A549 (cell line): ENCODE data around the gene LY86. TPM values are rescaled to one million over a fixed set of nuclear protein-coding genes. Genes with fewer than 3 reads are reported as not detected.

ENCODE experiments used
- ATAC-seq, 2 experiments: fragments of 200-7000 bp in 1 of 2; fragments of >200 bp in 1 of 2; cut with Nextera tagmentation in 1 of 2; cut with Tn5 transposase in 1 of 2; 3 replicates each; pipeline versions ENCODE4 v1.8.0 to v1.9.1; 2018 to 2020; ENCODE audit warnings: mild to moderate bottlenecking in 1 of 2, moderate library complexity in 1 of 2
- CTCF ChIA-PET: fragments of 300-600 bp; sonication (Branson Sonifier 250); formaldehyde crosslinking; extraction: SDS; loops from one replicate; lab custom pipeline; 2021; ENCODE audit warnings: antibody characterized with exemption, inconsistent platforms; lab: Yijun Ruan, JAX
- POLR2A ChIA-PET: fragments of 350-600 bp; formaldehyde crosslinking; extraction: SDS; loops from one replicate; lab custom pipeline; 2021; ENCODE audit warnings: antibody characterized with exemption, inconsistent platforms; lab: Yijun Ruan, JAX
- DNase-seq, 2 experiments: peaks; one replicate each; pipeline versions ENCODE4 v3.0.0 to v3.0.0-alpha.2; 2011 to 2016; ENCODE audit warnings: low read depth in 1 of 2, low spot score in 1 of 2
- FAIRE-seq: peaks from 2 replicates; lab custom pipeline; 2011; peaks lifted over from hg19 to GRCh38; lab: Jason Lieb, UNC
- H3K27ac ChIP-seq, 2 experiments: fragments of >200 bp; sonication (Bioruptor Twin); formaldehyde crosslinking; 3 replicates each; pipeline ENCODE4 v1.5.1; 2016 to 2017
- H3K4me1 ChIP-seq: fragments of >200 bp; sonication (Bioruptor Twin); formaldehyde crosslinking; 3 replicates; pipeline ENCODE4 v1.6.1; 2016
- H3K4me2 ChIP-seq: fragments of >200 bp; sonication (Bioruptor Twin); formaldehyde crosslinking; 3 replicates; pipeline ENCODE4 v1.6.1; 2016
- H3K4me3 ChIP-seq: fragments of >200 bp; sonication (Bioruptor Twin); formaldehyde crosslinking; 3 replicates; pipeline ENCODE4 v1.5.1; 2016
- H3K9me3 ChIP-seq: fragments of >200 bp; sonication (Bioruptor Twin); formaldehyde crosslinking; 3 replicates; pipeline ENCODE4 v1.6.1; 2016
- CBX2 ChIP-seq: fragments of 200-600 bp; sonication (generic); IDR thresholded peaks from 2 replicates; pipeline ENCODE4 v1.6.1; 2016; ENCODE audit warnings: low read depth, mild to moderate bottlenecking, borderline replicate concordance
- CBX8 ChIP-seq: fragments of 200-600 bp; sonication (generic); IDR thresholded peaks from 2 replicates; pipeline ENCODE4 v1.6.1; 2016
- CHD4 ChIP-seq: fragments of 200-600 bp; sonication (generic); IDR thresholded peaks from 2 replicates; pipeline ENCODE4 v1.6.1; 2016; ENCODE audit warnings: antibody characterized with exemption, mild to moderate bottlenecking, borderline replicate concordance
- FOSL2 ChIP-seq, 2 experiments: fragments of 450-650 bp in 1 of 2; fragments of >200 bp in 1 of 2; sonication (Bioruptor Twin) in 1 of 2; formaldehyde crosslinking; IDR thresholded peaks; 2 replicates each; pipeline versions ENCODE4 v1.5.0 to v1.6.1; 2016 to 2020; ENCODE audit warnings: mild to moderate bottlenecking in 1 of 2, moderate library complexity in 1 of 2
- FOXS1 ChIP-seq: fragments of 250-450 bp; sonication (Bioruptor Pico); IDR thresholded peaks from 2 replicates; pipeline ENCODE4 v1.5.0; 2020; ENCODE audit warnings: mild to moderate bottlenecking, moderate library complexity
- GATA3 ChIP-seq: IDR thresholded peaks from 2 replicates; pipeline ENCODE4 v1.6.1; 2012; ENCODE audit warnings: borderline replicate concordance
- HDAC2 ChIP-seq: fragments of 200-600 bp; sonication (generic); IDR thresholded peaks from 2 replicates; pipeline ENCODE4 v1.6.1; 2016
- HOXB13 ChIP-seq: fragments of 250-450 bp; sonication (Bioruptor Pico); IDR thresholded peaks from 2 replicates; pipeline ENCODE4 v1.5.0; 2020; ENCODE audit warnings: low read depth, mild to moderate bottlenecking, moderate library complexity
- HOXB5 ChIP-seq: fragments of 250-450 bp; sonication (Bioruptor Pico); IDR thresholded peaks from 2 replicates; pipeline ENCODE4 v1.5.0; 2020; ENCODE audit warnings: mild to moderate bottlenecking, moderate library complexity
- JUNB ChIP-seq: fragments of >200 bp; sonication (Bioruptor Twin); formaldehyde crosslinking; IDR thresholded peaks from 2 replicates; pipeline ENCODE4 v1.6.1; 2016
- KDM1A ChIP-seq: fragments of 200-600 bp; sonication (generic); IDR thresholded peaks from 2 replicates; pipeline ENCODE4 v1.6.1; 2016; ENCODE audit warnings: low read depth, mild to moderate bottlenecking
- MAFK ChIP-seq: fragments of 450-650 bp; IDR thresholded peaks from 2 replicates; pipeline ENCODE4 v1.6.1; 2014; ENCODE audit not compliant: partially characterized antibody
- NPAS2 ChIP-seq: fragments of 250-450 bp; sonication (Bioruptor Pico); IDR thresholded peaks from 2 replicates; pipeline ENCODE4 v1.8.0; 2022; ENCODE audit warnings: mild to moderate bottlenecking, moderate library complexity, borderline replicate concordance
- PHF8 ChIP-seq: fragments of 200-600 bp; sonication (generic); IDR thresholded peaks from 2 replicates; pipeline ENCODE4 v1.6.1; 2016; ENCODE audit warnings: low read depth, mild to moderate bottlenecking, antibody characterized with exemption, moderate library complexity, borderline replicate concordance
- RCOR1 ChIP-seq: fragments of 150-350 bp; IDR thresholded peaks from 2 replicates; pipeline ENCODE4 v1.6.1; 2014; ENCODE audit warnings: antibody characterized with exemption, low read length, low read depth
- RFX5 ChIP-seq: fragments of 450-650 bp; IDR thresholded peaks from 2 replicates; pipeline ENCODE4 v1.7.1; 2014; ENCODE audit warnings: antibody characterized with exemption, mild to moderate bottlenecking, moderate library complexity
- RNF2 ChIP-seq: fragments of 200-600 bp; sonication (generic); IDR thresholded peaks from 2 replicates; pipeline ENCODE4 v1.6.1; 2016; ENCODE audit warnings: low read depth, mild to moderate bottlenecking, antibody characterized with exemption, moderate library complexity, borderline replicate concordance
- SMC3 ChIP-seq: fragments of >200 bp; sonication (Bioruptor Twin); formaldehyde crosslinking; IDR thresholded peaks from 3 replicates; pipeline ENCODE4 v1.6.1; 2018; ENCODE audit warnings: inconsistent platforms
- ZC3H11A ChIP-seq: fragments of 450-650 bp; IDR thresholded peaks from 2 replicates; pipeline ENCODE4 v1.6.1; 2014; ENCODE audit warnings: antibody characterized with exemption, mild to moderate bottlenecking
- WGBS: methylation state at CpG from one replicate; pipeline ENCODE4 v1.1.6; 2017; ENCODE audit errors: missing lambda C conversion rate; 5-methylcytosine and 5-hydroxymethylcytosine counted together
- polyA plus RNA-seq, 4 experiments: library from polyadenylated mRNA; depleted of rRNA in 3 of 4; stranded (reverse); fragments of >200 nt; fragmentation: RNase III in 1 of 4; extraction: RNeasy Plus Mini Kit Qiagen cat#74134 plus additional on column Dnase treatment in 1 of 4; gene quantifications; 2 replicates in 3 of 4; 3 replicates in 1 of 4; pipeline ENCODE4 v1.2.3, GENCODE V29; 2011 to 2017
- TF ChIP-seq, protein P1 (sequence below): fragments of >200 bp; sonication (Bioruptor Twin); formaldehyde crosslinking; IDR thresholded peaks from 3 replicates; pipeline ENCODE4 v1.6.1; 2016
- TF ChIP-seq, protein P2 (sequence below): fragments of 250-450 bp; sonication (Bioruptor Pico); IDR thresholded peaks from 2 replicates; pipeline ENCODE4 v1.5.0; 2021; ENCODE audit warnings: mild to moderate bottlenecking, moderate library complexity, borderline replicate concordance
- TF ChIP-seq, protein P3 (sequence below): fragments of 450-650 bp; IDR thresholded peaks from 2 replicates; pipeline ENCODE4 v1.6.1; 2014; ENCODE audit warnings: antibody characterized with exemption
- TF ChIP-seq, protein P4 (sequence below): fragments of 250-450 bp; sonication (Bioruptor Pico); IDR thresholded peaks from 2 replicates; pipeline ENCODE4 v1.5.0; 2020; ENCODE audit warnings: low read depth, mild to moderate bottlenecking, moderate library complexity
- TF ChIP-seq, protein P5 (sequence below): IDR thresholded peaks from 2 replicates; pipeline ENCODE4 v1.6.1; 2012
- TF ChIP-seq, protein P6 (sequence below): fragments of >200 bp; sonication (Bioruptor Twin); formaldehyde crosslinking; IDR thresholded peaks from 2 replicates; pipeline ENCODE4 v1.6.1; 2016

Gene LY86
- polyA plus RNA-seq, 2 of the 4 experiments (the other 2 are of a cell fraction): not detected

DNA sequence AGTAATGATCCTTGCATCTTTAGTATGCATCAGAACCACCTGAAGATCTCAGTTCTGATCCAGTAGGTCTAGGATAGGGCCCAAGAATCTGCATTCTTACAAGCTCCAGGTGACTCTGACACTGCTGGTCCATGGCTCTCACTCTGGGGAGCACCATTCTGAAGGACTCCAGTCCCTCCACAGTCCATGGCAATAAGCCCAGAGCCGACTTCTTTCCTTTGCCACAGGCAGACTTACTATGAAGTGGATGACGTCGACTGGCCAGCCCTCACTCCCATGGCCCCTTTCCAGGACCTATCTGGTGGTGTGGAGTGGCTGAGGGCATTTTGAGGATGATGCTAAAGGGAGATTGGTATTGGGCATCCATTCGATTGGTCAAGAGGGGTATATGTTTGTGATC is 21.8 kb upstream of the LY86 start:
- no peak overlapping the region for H3K4me2 ChIP-seq
- TF ChIP-seq CBX2 (no peak), HOXB5 (no peak), FOXS1 (CRISPR knock-in tag) (no peak), NPAS2 (no peak), CHD4 (no peak), RCOR1 (no peak), JUNB (no peak), MAFK (no peak), KDM1A (no peak), HDAC2 (no peak), FOSL2 (IDR thresholded peaks at IDR 0.05) (no peak), FOSL2 (CRISPR knock-in tag; IDR thresholded peaks at IDR 0.05) (no peak), RFX5 (no peak), ZC3H11A (no peak)
- TF ChIP-seq, protein P1, sequence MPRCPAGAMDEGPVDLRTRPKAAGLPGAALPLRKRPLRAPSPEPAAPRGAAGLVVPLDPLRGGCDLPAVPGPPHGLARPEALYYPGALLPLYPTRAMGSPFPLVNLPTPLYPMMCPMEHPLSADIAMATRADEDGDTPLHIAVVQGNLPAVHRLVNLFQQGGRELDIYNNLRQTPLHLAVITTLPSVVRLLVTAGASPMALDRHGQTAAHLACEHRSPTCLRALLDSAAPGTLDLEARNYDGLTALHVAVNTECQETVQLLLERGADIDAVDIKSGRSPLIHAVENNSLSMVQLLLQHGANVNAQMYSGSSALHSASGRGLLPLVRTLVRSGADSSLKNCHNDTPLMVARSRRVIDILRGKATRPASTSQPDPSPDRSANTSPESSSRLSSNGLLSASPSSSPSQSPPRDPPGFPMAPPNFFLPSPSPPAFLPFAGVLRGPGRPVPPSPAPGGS: no peak
- TF ChIP-seq, protein P2, sequence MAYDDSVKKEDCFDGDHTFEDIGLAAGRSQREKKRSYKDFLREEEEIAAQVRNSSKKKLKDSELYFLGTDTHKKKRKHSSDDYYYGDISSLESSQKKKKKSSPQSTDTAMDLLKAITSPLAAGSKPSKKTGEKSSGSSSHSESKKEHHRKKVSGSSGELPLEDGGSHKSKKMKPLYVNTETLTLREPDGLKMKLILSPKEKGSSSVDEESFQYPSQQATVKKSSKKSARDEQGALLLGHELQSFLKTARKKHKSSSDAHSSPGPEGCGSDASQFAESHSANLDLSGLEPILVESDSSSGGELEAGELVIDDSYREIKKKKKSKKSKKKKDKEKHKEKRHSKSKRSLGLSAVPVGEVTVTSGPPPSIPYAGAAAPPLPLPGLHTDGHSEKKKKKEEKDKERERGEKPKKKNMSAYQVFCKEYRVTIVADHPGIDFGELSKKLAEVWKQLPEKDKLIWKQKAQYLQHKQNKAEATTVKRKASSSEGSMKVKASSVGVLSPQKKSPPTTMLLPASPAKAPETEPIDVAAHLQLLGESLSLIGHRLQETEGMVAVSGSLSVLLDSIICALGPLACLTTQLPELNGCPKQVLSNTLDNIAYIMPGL (CRISPR knock-in tag): no peak
- TF ChIP-seq, protein P3, sequence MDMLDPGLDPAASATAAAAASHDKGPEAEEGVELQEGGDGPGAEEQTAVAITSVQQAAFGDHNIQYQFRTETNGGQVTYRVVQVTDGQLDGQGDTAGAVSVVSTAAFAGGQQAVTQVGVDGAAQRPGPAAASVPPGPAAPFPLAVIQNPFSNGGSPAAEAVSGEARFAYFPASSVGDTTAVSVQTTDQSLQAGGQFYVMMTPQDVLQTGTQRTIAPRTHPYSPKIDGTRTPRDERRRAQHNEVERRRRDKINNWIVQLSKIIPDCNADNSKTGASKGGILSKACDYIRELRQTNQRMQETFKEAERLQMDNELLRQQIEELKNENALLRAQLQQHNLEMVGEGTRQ: no peak
- TF ChIP-seq, protein P4, sequence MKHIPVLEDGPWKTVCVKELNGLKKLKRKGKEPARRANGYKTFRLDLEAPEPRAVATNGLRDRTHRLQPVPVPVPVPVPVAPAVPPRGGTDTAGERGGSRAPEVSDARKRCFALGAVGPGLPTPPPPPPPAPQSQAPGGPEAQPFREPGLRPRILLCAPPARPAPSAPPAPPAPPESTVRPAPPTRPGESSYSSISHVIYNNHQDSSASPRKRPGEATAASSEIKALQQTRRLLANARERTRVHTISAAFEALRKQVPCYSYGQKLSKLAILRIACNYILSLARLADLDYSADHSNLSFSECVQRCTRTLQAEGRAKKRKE (CRISPR knock-in tag): no peak
- TF ChIP-seq, all 56 proteins: peak for 0
- ATAC-seq: no peak
- Histone ChIP-seq H3K9me3 (no peaks in the 10 kb centered on the region), H3K4me1 (no peaks in the 10 kb centered on the region), H3K27ac (no peak overlapping the region), H3K4me3 (no peak overlapping the region)
- ChIA-PET CTCF (no interaction called here), POLR2A (no interaction called here)
- WGBS: 0% methylated on average over 4 of the region's 4 CpGs
- DNase-seq: no peak
- FAIRE-seq: no peak

DNA sequence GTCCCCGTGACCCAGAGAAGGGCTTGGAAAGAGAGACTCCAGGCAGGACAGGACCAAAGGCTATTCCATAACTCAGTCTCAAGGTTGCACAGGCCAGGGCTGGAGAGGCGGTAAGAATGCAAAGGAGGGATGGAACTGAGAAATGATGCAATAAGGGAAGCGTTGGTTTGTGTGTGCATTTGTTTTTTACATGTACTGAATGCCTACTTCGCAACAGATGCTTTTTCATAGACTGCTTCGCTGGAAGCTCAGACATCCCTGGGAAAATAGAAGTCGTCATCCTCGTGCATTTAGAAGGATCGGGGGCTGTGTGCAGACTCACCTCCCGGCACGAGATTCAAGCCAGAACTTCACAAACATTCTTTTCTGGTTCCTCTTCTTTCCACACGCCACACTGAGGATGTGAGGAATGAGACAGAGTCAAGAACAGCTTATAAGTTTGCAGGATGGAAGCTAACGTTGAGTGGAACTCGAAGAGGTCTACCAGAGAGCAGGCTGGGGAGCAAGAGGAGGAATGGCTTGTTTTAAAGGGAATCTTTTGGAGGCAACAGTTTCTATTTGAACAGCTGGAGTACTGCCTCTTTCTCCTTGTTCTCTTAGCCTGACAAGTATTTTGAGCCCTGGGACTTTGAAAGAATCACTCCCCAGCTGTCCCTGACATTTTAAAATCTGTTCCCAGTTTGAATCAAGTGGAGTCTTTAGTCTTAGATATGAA is 19.3 kb upstream of the LY86 start:
- TF ChIP-seq, protein P5, sequence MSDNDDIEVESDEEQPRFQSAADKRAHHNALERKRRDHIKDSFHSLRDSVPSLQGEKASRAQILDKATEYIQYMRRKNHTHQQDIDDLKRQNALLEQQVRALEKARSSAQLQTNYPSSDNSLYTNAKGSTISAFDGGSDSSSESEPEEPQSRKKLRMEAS: no peak
- TF ChIP-seq FOSL2 (IDR thresholded peaks at IDR 0.05) (no peak), FOSL2 (CRISPR knock-in tag; IDR thresholded peaks at IDR 0.05) (no peak), GATA3 (no peak), SMC3 (no peak), PHF8 (no peak), RNF2 (no peak), CBX8 (no peak), HOXB13 (CRISPR knock-in tag) (no peak), KDM1A (no peak)
- TF ChIP-seq, protein P2 (CRISPR knock-in tag): no peak
- TF ChIP-seq, protein P6, sequence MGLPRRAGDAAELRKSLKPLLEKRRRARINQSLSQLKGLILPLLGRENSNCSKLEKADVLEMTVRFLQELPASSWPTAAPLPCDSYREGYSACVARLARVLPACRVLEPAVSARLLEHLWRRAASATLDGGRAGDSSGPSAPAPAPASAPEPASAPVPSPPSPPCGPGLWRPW: no peak
- TF ChIP-seq, protein P4 (CRISPR knock-in tag): no peak
- CTCF ChIA-PET: interaction anchor here (0.6 kb wide), 1 partner anchor 856 kb away, joined by 3 read pairs; no protein-coding TSS in a partner anchor
- POLR2A ChIA-PET: no interaction called here
- Histone ChIP-seq H3K4me2 (no peak overlapping the region), H3K4me3 (no peak overlapping the region), H3K9me3 (no peaks in the 10 kb centered on the region), H3K27ac (no peak overlapping the region), H3K4me1 (no peaks in the 10 kb centered on the region)
- 23% methylated on average over 13 of the region's 13 CpGs for WGBS
- FAIRE-seq (no peak), DNase-seq (no peak), ATAC-seq (no peak)
